Measurements from ENCODE around the gene DACT1.

- no peak for TF ChIP-seq CAMTA2 (CRISPR knock-in tag; IDR thresholded peaks at IDR 0.05; ENCODE audit: borderline replicate concordance)
- no peak for TF ChIP-seq CTCF (CRISPR knock-in tag; IDR thresholded peaks at IDR 0.05)
- TF ChIP-seq ZNF644 (CRISPR knock-in tag; IDR thresholded peaks at IDR 0.05; ENCODE audit: low read depth) = no peak
- no peak for TF ChIP-seq EZH2 (conservative IDR thresholded peaks at IDR 0.05; ENCODE audit: low read depth, low read length)
Measured at GRCh38 chr14:58656671-58657411, 19.1 kb downstream of the DACT1 start.

All from HepG2 (cell line).